Spleen (tissue), 11 donors: ENCODE data around the gene MRPS18A. TPM values are rescaled to one million over a fixed set of nuclear protein-coding genes. Genes with fewer than 3 reads are reported as not detected.

Source experiments
- DNase-seq: peaks from one replicate; pipeline ENCODE4 v3.0.0-alpha.2; 2020
- H3K27ac ChIP-seq, 8 donors: fragments of 200-600 bp; sonication (generic) in 7 of 8; 1 replicate in 4 of 8; 2 replicates in 4 of 8; pipeline versions ENCODE4 v1.5.0 to v1.8.0; 2016 to 2021; ENCODE audit warnings: inconsistent platforms in 4 of 8, mild to moderate bottlenecking in 4 of 8, moderate library complexity in 1 of 8
- H3K27me3 ChIP-seq, 7 donors: fragments of 200-600 bp; sonication (generic) in 6 of 7; replicated peaks in 1 of 7; 1 replicate in 4 of 7; 2 replicates in 3 of 7; pipeline versions ENCODE4 v1.5.0 to v1.8.0; 2016 to 2021; ENCODE audit warnings: inconsistent platforms in 3 of 7, mild to moderate bottlenecking in 1 of 7
- H3K36me3 ChIP-seq, 6 donors: fragments of 200-600 bp; sonication (generic) in 5 of 6; 1 replicate in 4 of 6; 2 replicates in 2 of 6; pipeline versions ENCODE4 v1.5.0 to v1.8.0; 2016 to 2021; ENCODE audit warnings: inconsistent platforms in 2 of 6
- H3K4me1 ChIP-seq, 6 donors: fragments of 200-600 bp; sonication (generic) in 5 of 6; 1 replicate in 3 of 6; 2 replicates in 3 of 6; pipeline versions ENCODE4 v1.5.0 to v1.8.0; 2016 to 2021; ENCODE audit warnings: inconsistent platforms in 3 of 6
- H3K4me3 ChIP-seq, 8 donors: fragments of 200-600 bp; sonication (generic) in 7 of 8; 1 replicate in 4 of 8; 2 replicates in 4 of 8; pipeline versions ENCODE4 v1.5.0 to v1.8.0; 2016 to 2021; ENCODE audit warnings: inconsistent platforms in 4 of 8, mild to moderate bottlenecking in 4 of 8, moderate library complexity in 2 of 8
- H3K9me3 ChIP-seq, 8 donors: fragments of 200-600 bp; sonication (generic) in 7 of 8; 1 replicate in 4 of 8; 2 replicates in 4 of 8; pipeline versions ENCODE4 v1.5.0 to v1.8.0; 2016 to 2021; ENCODE audit warnings: inconsistent platforms in 4 of 8
- POLR2A ChIP-seq, 3 donors: fragments of 450-650 bp; IDR thresholded peaks; one replicate each; pipeline ENCODE4 v1.5.1; 2017; ENCODE audit warnings: antibody characterized with exemption in 3 of 3, mild to moderate bottlenecking in 1 of 3
- POLR2AphosphoS5 ChIP-seq, 3 donors: sonication (generic); formaldehyde crosslinking; IDR thresholded peaks; one replicate each; pipeline ENCODE4 v1.5.1; 2017; ENCODE audit warnings: antibody characterized with exemption in 3 of 3
- WGBS, 5 donors: extraction: QIAGEN DNeasy Blood & Tissue Kit in 3 of 5; methylation state at CpG; one replicate each; pipeline versions ENCODE4 v1.1.5 to v1.1.7; 2013 to 2018; 5-methylcytosine and 5-hydroxymethylcytosine counted together
- intact Hi-C: fragments of 100-400 bp; cut with DNase I; formaldehyde crosslinking; loops from one replicate; pipeline ENCODE4 v1.15.0; 2023; ENCODE audit warnings: low total_unique reads
- polyA plus RNA-seq, 3 donors: library from polyadenylated mRNA; stranded (reverse); fragments of 200-250 nt; gene quantifications; one replicate each; pipeline ENCODE4 v1.2.1, GENCODE V29; 2013
- total RNA-seq, 7 donors: library from RNA; depleted of rRNA in 3 of 7; stranded (reverse); fragments of >200 nt in 3 of 7; fragmentation: NEBNext Ultra II Directional in 4 of 7; extraction: Animal tissue kit (Norgen Biotek cat#: 25700) in 4 of 7; gene quantifications; one replicate each; pipeline versions ENCODE4 v1.1.0 to v1.2.1, GENCODE V29; 2016 to 2021
- TF ChIP-seq, protein P1 (sequence below), 11 experiments: fragments of 200-600 bp in 7 of 11; fragments of 450-650 bp in 4 of 11; sonication (generic) in 4 of 11; IDR thresholded peaks in 8 of 11; conservative IDR thresholded peaks in 3 of 11; 1 replicate in 7 of 11; 2 replicates in 4 of 11; pipeline versions ENCODE4 v1.4.0 to v1.8.0; 2016 to 2021; ENCODE audit warnings: antibody characterized with exemption in 11 of 11, inconsistent platforms in 4 of 11, mild to moderate bottlenecking in 1 of 11
- donor health status: healthy with polysubstance abuse.
- donor health status: DM: no; HTN: no; CAD: no; lungs with moderate emphysema.
- donor health status: DM: no; HTN: no; CAD: no.
- donor health status: Bipolar disorder and iron deficiency.
- donor health status: healthy.
- donor health status: DM: no; HTN: no; CAD: no.
- donor health status: DM: yes; HTN: yes; CAD: no.

MRPS18A gene
- total and polyA plus RNA-seq, 10 donors, result 28.0 to 48.6 (median 31.5) TPM

DNA sequence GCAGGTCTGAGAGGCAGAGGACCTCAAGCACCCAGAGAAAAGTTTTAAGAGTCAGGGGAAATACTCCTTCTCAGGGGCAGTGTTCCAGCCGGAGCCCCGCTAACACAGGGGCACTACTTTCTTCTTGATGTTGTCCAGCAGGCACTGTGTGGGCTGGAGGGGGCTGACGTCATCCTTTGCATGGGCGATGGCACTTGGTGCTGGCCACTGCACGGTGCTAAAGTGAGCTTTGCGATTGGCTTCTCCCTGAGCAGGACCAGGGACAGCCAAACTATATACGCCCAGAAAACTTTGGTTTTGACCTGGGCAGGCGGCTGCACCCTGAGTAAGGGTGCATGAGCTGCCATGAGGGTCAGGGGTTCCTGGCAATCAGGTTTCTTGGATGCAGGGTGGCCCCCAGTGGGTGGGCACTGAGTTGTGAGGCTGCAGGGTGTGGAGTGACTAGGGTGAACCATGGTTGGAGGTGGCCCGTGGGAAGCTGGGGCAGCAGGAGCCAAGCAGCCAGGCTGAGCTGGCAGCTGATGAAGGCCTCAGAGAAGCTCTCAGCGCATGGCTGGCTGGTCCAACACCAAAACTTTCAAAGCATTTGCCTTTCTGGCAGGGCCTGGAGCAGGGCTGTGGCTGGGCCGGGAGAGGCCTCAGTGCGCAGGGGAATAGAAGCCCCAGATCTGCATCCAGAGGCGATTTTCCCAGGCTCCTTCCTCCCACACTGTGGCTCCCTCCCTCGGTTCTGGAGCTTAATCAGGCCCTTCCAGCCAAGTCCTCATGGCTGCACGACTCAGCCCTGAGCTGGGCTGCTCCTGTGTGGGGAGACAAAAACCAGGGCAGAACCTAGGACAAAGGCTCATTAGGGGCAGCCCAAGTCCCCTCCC lies 18.3 kb downstream of the MRPS18A start:
- H3K9me3 ChIP-seq, result no peaks in the 10 kb centered on the region
- H3K4me1 ChIP-seq, result peaks cover 11 to 73% (median 29%) of the 10 kb centered on the region in 6 donors
- TF ChIP-seq POLR2A (IDR thresholded peaks at IDR 0.05), result no peak
- TF ChIP-seq POLR2AphosphoS5 (IDR thresholded peaks at IDR 0.05), result peak in 1 of 3 donors; percentile 62
- H3K36me3 ChIP-seq, result peaks cover 2 to 54% (median 38%) of the 10 kb centered on the region in 6 donors
- 63 to 83% (median 76%) methylated on average over 10 to 15 of the region's 15 CpGs for WGBS, 5 donors
- DNase-seq, result no peak
- intact Hi-C loops, result loop anchor here (5.0 to 10.0 kb wide), 2 partner anchors 86 to 408 kb away; no protein-coding TSS in a partner anchor
- H3K4me3 ChIP-seq, result no peak overlapping the region
- H3K27me3 ChIP-seq, result peaks cover 0 to 5% (median 0%) of the 10 kb centered on the region in 7 donors
- H3K27ac ChIP-seq, result peak overlapping the region in 7 of 8 donors; percentile 41 to 72 (median 62)

DNA sequence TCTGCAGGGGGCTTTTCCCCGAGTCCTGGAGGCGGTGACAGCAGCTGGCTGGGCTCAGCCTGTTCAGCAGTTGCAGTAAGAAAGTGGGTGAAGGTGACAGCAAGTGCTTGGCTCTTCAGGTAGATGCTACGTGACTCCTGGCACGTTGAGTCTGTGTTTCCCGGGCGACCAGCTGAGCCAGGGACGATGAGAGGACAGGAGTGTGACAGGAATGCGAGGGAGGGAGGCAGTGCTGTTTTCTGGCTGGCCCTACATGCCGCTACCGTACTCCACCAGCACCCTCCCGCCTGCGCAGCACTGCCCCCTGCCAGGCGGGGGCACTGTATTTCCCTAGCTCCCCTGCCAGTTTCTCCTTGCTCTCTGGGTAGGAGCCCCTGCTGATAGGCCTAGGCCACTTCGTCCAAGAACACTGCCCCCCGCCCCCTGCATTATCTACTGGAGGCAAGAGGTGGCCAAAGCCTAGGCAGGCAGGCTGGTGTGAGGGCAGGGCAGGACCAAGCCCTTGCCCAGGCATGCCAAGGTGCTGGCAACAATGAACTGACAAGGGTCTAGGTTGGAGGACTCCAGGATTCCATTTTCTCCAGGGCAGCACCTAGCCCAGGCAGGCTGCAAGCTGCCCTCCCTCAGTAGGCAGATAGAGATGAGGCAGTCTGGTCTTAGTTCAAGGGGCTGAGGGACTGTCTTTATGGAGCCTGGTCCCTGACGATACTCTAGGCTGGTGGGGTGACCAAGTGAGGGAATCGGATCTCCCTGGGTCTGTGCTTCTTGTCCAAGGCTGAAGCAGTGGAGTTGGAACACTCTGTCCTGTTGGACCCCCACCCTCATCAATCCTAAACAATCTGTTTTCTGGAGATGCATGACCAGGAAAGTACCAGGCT lies 19.2 kb downstream of the MRPS18A start:
- Histone ChIP-seq H3K4me1 (peaks cover 11 to 64% (median 28%) of the 10 kb centered on the region in 6 donors), H3K27ac (peak overlapping the region; percentile 14 to 72 (median 62)), H3K27me3 (peaks cover 0 to 5% (median 0%) of the 10 kb centered on the region in 7 donors), H3K9me3 (no peaks in the 10 kb centered on the region), H3K36me3 (peaks cover 0 to 45% (median 30%) of the 10 kb centered on the region in 6 donors), H3K4me3 (no peak overlapping the region)
- peak; percentile 83 for DNase-seq
- 21 to 38% (median 23%) methylated on average over 16 to 17 of the region's 17 CpGs for WGBS, 5 donors
- intact Hi-C loops, result loop anchor here (5.0 to 10.0 kb wide), 2 partner anchors 86 to 409 kb away; no protein-coding TSS in a partner anchor
- TF ChIP-seq, protein P1, sequence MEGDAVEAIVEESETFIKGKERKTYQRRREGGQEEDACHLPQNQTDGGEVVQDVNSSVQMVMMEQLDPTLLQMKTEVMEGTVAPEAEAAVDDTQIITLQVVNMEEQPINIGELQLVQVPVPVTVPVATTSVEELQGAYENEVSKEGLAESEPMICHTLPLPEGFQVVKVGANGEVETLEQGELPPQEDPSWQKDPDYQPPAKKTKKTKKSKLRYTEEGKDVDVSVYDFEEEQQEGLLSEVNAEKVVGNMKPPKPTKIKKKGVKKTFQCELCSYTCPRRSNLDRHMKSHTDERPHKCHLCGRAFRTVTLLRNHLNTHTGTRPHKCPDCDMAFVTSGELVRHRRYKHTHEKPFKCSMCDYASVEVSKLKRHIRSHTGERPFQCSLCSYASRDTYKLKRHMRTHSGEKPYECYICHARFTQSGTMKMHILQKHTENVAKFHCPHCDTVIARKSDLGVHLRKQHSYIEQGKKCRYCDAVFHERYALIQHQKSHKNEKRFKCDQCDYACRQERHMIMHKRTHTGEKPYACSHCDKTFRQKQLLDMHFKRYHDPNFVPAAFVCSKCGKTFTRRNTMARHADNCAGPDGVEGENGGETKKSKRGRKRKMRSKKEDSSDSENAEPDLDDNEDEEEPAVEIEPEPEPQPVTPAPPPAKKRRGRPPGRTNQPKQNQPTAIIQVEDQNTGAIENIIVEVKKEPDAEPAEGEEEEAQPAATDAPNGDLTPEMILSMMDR (IDR thresholded peaks at IDR 0.05 in 8 of 11, conservative IDR thresholded peaks at IDR 0.05 in 3 of 11), result peak in 10 of 11 experiments; percentile 20 to 72 (median 58)
- TF ChIP-seq POLR2A (IDR thresholded peaks at IDR 0.05), result no peak
- TF ChIP-seq POLR2AphosphoS5 (IDR thresholded peaks at IDR 0.05), result peak; percentile 58 to 83 (median 76)

DNA sequence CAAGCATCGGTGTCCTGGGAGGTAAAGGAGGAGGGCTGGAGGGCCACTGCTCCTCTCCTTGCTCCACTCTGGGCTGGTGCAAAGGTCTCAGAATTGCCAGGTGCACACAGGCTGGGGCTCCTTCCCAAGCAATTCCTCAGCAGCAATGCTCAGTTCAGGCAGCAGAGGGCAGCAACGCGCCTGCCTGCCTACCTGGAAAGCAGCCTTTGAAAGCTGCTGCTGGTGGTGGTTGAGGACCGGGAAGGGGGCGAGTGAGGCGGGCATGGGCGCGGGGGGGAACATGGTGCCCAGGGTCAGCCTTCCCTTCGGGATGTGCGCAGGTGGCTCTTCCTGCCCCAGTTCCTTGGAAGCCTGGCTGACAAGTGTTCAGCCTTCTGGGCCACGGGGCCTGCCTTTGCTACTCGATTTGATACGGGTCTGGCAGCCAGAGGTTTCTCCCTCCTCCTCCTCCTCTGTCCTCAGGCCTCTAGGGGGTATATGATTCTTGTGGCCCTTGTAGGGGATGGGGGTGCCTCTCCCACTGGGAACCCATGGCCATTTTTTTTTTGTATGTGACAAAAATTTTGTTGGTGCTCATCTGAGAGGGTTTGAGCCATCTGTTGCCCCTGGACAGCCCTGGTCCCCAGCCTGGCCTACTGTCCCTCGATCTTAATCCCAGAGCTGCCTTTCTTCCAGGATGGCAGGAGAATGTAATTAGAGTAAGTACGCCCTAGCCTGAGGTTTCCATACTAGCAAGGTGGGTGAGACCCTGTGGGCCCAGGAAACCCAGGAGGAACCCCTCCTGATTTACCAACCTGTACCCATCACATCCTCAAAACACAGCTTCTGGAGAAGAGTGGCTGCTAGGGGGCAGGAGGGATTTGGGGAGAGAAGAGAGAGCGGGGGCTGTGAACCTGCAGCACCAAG lies 20.1 kb downstream of the MRPS18A start:
- Histone ChIP-seq H3K36me3 (peaks cover 0 to 36% (median 22%) of the 10 kb centered on the region in 6 donors), H3K27me3 (peaks cover 0 to 5% (median 0%) of the 10 kb centered on the region in 7 donors), H3K9me3 (no peaks in the 10 kb centered on the region), H3K4me3 (peak overlapping the region in 1 of 8 donors; percentile 37), H3K27ac (peak overlapping the region in 7 of 8 donors; percentile 14 to 72 (median 62)), H3K4me1 (peaks cover 11 to 56% (median 26%) of the 10 kb centered on the region in 6 donors)
- TF ChIP-seq, protein P1 (IDR thresholded peaks at IDR 0.05 in 8 of 11, conservative IDR thresholded peaks at IDR 0.05 in 3 of 11), result peak; percentile 93 to 98 (median 96)
- TF ChIP-seq POLR2A (IDR thresholded peaks at IDR 0.05) (no peak), POLR2AphosphoS5 (IDR thresholded peaks at IDR 0.05) (peak; percentile 82 to 85 (median 84))
- intact Hi-C loops, result loop anchor here (5.0 to 10.0 kb wide), 2 partner anchors 87 to 410 kb away; no protein-coding TSS in a partner anchor
- 14 to 25% (median 15%) methylated on average over 10 to 16 of the region's 16 CpGs for WGBS, 5 donors
- peak; percentile 93 for DNase-seq
